ENCODE data around the gene SEC24B. TPM values are rescaled to one million over a fixed set of nuclear protein-coding genes. Genes with fewer than 3 reads are reported as not detected.

Gene SEC24B
- total and polyA plus RNA-seq, 4 donors, result 12.2 to 38.2 (median 16.3) TPM

- Histone ChIP-seq H3K9me3 (ENCODE audit: control insufficient read depth in 4 of 4, low read length in 3 of 4) (no peaks in the 10 kb centered on the region), H3K36me3 (ENCODE audit: control insufficient read depth in 4 of 4, insufficient read depth in 3 of 4, low read depth in 1 of 4, low read length in 3 of 4) (no peaks in the 10 kb centered on the region), H3K9ac (ENCODE audit: low read depth in 1 of 2, low read length in 2 of 2) (no peak overlapping the region), H3K27ac (ENCODE audit: low read depth in 1 of 2, low read length in 2 of 2) (no peak overlapping the region), H3K4me3 (ENCODE audit: low read depth in 1 of 3, low read length in 3 of 3) (no peak overlapping the region), H3K27me3 (ENCODE audit: control insufficient read depth in 4 of 4, insufficient read depth in 4 of 4, low read length in 3 of 4) (no peaks in the 10 kb centered on the region), H3K4me1 (ENCODE audit: control insufficient read depth in 4 of 4, insufficient read depth in 4 of 4, low read length in 3 of 4) (no peaks in the 10 kb centered on the region)
- TF ChIP-seq CTCF (IDR thresholded peaks at IDR 0.05; ENCODE audit: low read depth, low read length, missing input control), result no peak
- TF ChIP-seq, protein P1, sequence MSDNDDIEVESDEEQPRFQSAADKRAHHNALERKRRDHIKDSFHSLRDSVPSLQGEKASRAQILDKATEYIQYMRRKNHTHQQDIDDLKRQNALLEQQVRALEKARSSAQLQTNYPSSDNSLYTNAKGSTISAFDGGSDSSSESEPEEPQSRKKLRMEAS (IDR thresholded peaks at IDR 0.05), result no peak
- TF ChIP-seq JUND (IDR thresholded peaks at IDR 0.05), result no peak
- TF ChIP-seq HNF4G (IDR thresholded peaks at IDR 0.05), result no peak
- TF ChIP-seq ZBTB33 (IDR thresholded peaks at IDR 0.05), result no peak
- no peak for TF ChIP-seq RXRA (IDR thresholded peaks at IDR 0.05)
- whole genome bisulfite sequencing, result 93% methylated on average over 5 of the region's 5 CpGs
- no peak for DNase-seq (ENCODE audit: low spot score)
Measured at GRCh38 chr4:109385260-109385659, 48.4 kb upstream of the SEC24B start.

GRCh38 chr4:109389369-109390114 lies 44.1 kb upstream of the SEC24B start:
- Histone ChIP-seq H3K9me3 (ENCODE audit: control insufficient read depth in 4 of 4, low read length in 3 of 4) (no peaks in the 10 kb centered on the region), H3K36me3 (ENCODE audit: control insufficient read depth in 4 of 4, insufficient read depth in 3 of 4, low read depth in 1 of 4, low read length in 3 of 4) (no peaks in the 10 kb centered on the region), H3K4me3 (ENCODE audit: low read depth in 1 of 3, low read length in 3 of 3) (no peak overlapping the region), H3K9ac (ENCODE audit: low read depth in 1 of 2, low read length in 2 of 2) (no peak overlapping the region), H3K27ac (ENCODE audit: low read depth in 1 of 2, low read length in 2 of 2) (no peak overlapping the region), H3K4me1 (ENCODE audit: control insufficient read depth in 4 of 4, insufficient read depth in 4 of 4, low read length in 3 of 4) (peaks cover 0 to 1% (median 0%) of the 10 kb centered on the region in 4 donors), H3K27me3 (ENCODE audit: control insufficient read depth in 4 of 4, insufficient read depth in 4 of 4, low read length in 3 of 4) (no peaks in the 10 kb centered on the region)
- DNase-seq (ENCODE audit: low spot score), result no peak
- WGBS, result 43% methylated on average over 7 of the region's 7 CpGs
- TF ChIP-seq GABPA (IDR thresholded peaks at IDR 0.05 in 1 of 2, conservative IDR thresholded peaks at IDR 0.05 in 1 of 2) (no peak), EGR1 (IDR thresholded peaks at IDR 0.05; ENCODE audit: low read depth in 2 of 2) (no peak), RAD21 (IDR thresholded peaks at IDR 0.05) (no peak), TAF1 (conservative IDR thresholded peaks at IDR 0.05) (no peak), CTCF (IDR thresholded peaks at IDR 0.05; ENCODE audit: low read depth, low read length, missing input control) (no peak), NR2F2 (IDR thresholded peaks at IDR 0.05) (no peak), JUND (IDR thresholded peaks at IDR 0.05) (no peak)

Data from liver (tissue), 9 donors.